Measurements from ENCODE around the gene ZNF595.
"Not testable (repeated sequence)": the region's sequence is repeated elsewhere in the genome, so short reads cannot be mapped to it uniquely, and the experiment has no call there.

The ZNF595 gene

DNA sequence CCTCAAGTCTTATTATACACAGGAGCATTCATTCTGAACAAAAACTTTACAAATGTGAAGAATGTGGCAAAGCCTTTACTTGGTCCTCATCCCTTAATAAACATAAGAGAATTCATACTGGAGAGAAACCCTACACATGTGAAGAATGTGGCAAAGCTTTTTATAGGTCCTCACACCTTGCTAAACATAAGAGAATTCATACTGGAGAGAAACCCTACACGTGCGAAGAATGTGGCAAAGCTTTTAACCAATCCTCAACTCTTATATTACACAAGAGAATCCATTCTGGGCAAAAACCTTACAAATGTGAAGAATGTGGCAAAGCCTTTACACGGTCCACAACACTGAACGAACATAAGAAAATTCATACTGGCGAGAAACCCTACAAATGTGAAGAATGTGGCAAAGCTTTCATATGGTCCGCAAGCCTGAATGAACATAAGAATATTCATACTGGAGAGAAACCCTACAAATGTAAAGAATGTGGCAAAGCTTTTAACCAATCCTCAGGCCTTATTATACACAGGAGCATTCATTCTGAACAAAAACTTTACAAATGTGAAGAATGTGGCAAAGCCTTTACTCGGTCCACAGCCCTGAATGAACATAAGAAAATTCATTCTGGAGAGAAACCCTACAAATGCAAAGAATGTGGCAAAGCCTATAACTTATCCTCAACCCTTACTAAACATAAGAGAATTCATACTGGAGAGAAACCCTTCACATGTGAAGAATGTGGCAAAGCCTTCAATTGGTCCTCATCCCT, 33.6 kb downstream of the ZNF595 start:
- DNase-seq, result not testable (repeated sequence)

DNA sequence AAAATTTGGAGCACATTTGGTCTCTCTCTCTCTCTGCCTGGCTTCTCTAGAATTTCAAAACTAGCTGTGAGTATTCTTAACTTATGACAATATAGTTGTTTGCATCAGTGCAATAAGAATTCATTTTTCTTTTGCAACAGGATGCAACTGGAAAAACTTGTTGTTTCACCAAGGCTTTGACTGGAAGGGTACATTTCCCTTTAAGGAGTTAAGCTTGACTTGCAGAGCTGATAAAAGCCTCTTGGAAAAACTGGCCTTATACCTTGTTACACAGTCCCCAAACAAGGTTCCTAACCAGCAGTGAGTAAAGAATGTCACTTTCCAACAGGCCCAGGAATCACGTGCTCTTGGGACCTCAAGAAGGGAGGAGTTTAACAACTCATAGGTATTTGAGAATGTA, 45.3 kb downstream of the ZNF595 start:
- DNase-seq, result no peak

DNA sequence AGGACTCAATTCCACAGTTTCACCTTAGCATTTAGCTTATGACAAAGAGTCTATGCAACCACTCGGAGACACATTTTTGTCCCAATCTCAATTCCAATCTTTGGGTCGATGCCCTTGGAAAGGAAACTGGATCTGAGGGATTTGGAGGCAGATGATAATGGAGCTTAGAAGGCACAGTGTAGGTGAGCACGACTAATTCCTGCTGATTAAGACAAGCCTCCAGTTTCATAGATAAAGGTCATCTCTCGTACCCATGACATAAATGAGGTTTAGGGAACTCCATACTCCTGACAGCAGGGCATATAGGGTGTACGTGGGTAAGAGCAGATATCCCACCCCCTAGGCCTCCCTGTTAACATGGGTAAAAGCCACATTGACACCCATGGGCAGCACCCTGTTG, 46.7 kb downstream of the ZNF595 start:
- DNase-seq, result no peak

DNA sequence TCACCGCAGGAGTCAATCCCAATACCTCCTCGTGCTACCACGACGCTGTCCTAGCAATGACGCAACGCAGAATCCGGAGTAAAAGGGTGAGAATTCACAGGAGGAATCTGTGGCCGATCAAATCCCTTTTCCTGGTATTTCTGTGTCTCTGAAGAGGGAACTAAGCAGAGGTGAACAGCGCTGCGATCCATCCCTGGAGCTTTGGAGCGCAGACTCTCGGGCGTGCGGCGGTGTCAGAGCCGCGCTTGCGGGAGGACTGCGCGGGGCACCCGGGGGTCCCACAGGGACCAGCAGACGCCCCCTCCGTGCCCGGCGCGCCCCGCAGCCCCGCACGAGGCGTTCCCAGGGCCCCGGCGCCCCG, 53.9 kb downstream of the ZNF595 start:
- DNase-seq, result no peak

DNA sequence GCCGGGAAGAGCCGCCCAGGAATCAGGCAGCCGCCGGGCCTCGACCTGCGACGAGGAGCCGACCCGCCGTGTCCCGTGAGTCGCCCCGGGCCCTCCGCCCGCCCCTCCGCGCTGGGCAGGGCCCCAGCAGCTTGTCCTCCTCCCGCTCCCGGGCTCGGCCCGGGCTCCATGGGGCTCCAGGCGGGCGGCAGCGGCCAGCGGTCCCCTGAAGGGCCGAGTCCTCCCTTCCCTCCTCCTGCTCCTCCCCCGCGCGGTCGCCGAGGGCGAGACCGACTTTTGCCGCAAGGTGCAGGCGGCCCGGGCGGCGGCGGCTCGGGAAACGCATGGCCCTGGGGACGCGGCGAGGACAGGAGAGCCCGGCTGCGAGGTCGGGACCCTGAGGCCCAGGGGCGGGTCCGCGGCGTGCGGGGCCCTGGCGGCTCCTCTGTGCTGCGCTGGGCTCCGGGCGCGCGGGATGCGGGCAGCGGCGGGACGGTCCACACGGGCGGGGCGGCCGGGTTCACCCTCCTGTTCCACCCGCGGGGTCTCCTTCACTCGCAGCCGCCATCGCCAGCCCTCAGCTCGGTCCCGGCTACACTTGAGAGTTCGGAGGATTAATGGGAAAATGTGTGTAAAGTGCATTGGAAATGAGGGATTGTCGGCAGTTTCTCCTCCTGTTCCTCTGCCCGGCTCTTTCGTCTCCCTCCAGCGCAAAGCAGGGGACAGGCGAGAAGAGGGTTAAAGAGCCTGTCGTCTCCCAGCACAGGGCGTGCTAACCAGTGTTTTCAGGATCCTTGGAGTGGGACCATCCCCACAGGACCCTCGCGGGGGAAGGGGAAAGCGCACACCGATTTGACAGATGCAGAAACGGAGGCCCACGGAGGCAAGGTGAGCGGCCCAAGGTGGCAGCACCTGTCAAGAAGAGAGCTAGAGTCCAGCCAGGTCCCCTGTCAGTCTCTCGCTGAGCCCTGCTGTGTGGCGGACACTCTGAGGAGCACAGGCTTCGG, 54.6 kb downstream of the ZNF595 start:
- no peak for DNase-seq

DNA sequence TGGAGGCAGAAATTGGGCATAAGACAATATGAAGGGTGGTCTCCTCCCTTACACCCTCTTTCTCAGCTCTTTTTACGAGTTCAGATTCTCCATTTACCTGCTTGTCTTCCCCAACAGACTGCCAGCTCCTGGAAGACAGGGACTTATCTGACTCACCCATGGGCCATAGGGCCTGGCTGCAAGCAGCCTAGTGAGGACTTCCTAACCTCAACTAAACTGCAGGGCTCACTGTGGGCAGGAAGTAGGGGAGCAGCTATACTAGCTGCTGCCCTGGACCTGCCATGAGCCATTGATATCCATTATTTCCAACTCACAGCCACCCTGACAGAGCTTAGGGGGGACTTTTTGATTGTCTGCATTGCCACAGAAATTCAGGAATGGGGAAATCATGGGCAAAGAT, 59.6 kb downstream of the ZNF595 start:
- DNase-seq, result no peak

DNA sequence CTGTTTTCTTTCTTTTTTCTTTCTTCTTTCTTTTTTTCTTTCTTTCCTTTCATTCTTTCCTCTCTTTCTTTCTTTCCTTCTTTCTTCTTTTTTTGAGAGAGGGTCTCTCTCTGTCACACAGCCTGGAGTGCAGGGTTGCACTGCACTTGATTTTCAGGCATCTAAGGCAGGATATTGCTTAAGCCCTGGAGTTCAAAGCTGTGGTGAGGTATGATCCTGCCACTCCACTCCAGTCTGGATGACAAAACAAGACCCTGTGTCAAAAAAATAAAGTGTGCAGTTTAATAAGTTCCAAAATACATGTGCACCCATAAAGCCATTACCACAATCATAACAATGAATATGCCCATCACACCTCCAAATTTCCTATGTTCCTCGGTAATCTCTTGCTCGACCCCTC, 60.6 kb downstream of the ZNF595 start:
- no peak for DNase-seq

DNA sequence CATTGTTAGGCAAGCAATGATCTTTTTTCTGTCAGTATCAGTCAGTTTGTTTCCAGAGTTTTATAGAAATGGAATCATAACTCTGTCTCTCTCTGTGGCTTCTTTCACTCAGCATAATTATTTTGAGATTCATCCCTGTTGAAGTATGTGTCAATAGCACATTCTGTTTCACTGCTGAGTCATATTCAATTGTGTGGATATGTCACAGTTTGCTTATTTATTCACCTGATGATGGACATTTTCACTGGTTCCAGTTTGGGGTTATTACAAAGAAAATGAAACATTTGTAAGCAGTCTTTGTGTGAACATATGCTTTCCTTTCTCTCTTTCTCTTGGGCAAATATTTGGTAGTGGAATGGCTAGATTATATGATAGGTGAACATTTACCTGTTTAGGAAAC, 61.0 kb downstream of the ZNF595 start:
- no peak for DNase-seq

DNA sequence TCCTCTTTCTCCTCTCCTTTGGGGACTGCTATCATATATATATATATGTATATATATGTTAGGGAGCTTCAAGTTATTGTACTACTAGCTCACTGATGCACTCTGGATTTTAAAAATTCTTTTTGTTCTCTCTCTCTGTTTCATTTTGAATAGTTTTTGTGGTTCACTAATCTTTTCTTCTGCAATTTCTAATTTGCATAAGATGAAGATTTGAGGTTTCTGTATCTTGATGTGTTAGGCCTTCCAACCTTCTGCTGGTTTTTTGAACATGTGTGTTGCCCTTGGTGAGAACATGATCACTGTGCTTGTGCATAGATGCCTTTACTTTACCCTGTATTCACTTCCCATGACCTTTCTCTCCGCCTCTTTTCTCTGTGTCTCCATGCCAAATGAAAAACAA, 63.4 kb downstream of the ZNF595 start:
- no peak for DNase-seq

DNA sequence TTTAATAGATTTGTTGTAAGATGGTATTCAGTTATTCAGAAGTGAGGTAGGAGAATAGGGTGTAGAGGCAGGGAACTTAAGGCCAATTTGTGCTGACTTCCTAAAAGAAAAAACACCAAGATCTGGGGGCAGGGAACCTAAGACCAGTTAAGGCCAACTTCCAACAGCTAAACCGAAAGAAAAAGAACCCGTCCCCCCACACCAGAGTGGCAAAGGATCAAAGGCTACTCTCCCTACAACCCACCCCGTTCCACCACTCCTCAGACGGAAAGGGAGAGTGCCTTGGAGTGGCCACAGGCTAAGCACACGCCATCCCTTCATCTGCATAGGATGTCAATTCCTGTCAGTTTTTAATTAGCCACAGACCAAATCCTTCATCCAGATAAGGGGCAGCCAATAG, 67.5 kb downstream of the ZNF595 start:
- DNase-seq, result no peak

DNA sequence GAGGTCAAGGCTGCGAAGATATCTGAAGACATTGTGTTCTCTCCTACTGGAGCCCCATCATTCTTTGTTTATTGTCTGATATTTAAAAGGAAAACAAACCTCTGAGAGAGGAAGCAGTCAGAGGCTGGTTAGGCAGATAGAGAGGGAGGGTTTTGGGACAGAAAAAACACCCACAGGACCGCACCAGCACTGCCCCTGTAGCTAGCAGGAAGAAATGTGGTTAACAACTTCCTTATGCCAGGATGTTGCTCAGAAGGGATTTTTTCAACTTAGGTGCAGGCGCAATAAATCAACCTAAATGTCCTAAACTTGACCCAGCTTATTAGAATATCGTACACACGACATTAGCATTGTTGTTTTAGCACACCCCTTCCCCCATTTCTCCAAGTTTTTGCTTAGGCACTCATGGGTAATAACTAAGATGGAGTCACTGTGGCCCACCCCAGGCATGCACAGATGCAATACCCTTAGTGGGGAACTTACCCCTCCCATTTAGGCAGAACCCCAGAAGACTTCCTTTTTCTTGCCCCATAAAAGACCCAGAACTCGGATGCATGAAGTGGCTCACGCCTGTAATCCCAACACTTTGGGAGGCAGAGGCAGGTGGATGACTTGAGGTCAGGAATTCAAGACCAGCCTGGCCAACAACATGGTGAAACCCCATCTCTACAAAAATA, 68.4 kb downstream of the ZNF595 start:
- DNase-seq, result peak; percentile 2 to 33

DNA sequence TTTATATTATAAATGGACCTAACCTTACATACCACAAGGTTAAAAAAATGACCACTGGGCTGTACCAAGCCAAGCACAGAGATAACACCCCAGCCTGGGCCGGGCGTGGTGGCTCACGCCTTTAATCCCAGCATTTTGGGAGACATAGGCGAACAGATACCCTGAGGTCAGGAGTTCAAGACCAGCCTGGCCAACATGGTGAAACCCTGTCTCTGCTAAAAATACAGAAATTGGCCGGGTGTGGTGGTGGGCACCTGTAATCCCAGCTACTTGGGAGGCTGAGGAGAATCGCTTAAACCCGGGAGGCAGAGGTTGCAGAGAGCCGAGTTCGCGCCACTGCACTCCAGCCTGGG, 70.8 kb downstream of the ZNF595 start:
- not testable (repeated sequence) for DNase-seq

DNA sequence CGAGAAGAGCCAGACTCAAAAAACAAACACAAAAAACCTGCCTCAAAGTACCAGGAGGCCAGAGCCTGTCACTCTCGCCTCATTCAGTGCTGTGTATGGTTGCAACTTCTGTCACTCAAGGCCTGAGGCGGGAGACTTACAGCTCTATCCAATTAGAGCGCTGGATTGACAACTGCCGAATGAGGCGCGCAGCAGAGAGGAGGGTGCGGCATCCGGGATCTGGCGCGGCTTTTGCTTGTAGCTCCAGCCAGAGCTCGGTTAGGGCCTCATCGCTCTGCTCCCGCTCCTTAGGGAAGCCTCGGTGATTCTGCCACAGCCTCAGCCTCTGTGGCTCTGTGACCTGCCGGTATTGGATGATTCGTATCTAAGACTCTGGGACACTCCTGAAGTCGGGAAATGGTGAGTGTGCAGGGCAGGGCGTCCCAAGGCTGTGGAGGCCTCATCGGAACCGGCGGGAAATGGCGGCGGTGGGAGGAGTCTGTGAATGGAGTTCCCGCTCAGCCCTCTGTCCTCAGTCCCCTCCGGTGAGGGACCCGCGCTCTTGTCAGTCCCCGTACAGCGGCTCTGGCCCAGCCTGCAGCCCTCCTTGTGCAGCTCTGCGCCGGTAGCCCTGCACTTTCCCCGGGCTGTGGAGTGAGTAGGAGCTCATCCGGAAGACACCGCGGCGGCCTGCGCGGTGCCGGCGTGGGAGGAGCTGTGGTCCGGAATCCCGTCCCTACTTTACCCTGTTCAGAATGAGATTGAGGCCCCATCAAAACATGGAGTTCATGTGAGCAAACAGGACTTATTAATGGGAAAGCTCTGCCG, 71.4 kb downstream of the ZNF595 start, which contains the start of gene ZNF718:
TSS of gene ZNF718 (plus strand) at position 227 of the 807 bp plus-strand sequence. CDS start at position 397, 170 bp downstream.
- peak; percentile 95 to 99 for DNase-seq

DNA sequence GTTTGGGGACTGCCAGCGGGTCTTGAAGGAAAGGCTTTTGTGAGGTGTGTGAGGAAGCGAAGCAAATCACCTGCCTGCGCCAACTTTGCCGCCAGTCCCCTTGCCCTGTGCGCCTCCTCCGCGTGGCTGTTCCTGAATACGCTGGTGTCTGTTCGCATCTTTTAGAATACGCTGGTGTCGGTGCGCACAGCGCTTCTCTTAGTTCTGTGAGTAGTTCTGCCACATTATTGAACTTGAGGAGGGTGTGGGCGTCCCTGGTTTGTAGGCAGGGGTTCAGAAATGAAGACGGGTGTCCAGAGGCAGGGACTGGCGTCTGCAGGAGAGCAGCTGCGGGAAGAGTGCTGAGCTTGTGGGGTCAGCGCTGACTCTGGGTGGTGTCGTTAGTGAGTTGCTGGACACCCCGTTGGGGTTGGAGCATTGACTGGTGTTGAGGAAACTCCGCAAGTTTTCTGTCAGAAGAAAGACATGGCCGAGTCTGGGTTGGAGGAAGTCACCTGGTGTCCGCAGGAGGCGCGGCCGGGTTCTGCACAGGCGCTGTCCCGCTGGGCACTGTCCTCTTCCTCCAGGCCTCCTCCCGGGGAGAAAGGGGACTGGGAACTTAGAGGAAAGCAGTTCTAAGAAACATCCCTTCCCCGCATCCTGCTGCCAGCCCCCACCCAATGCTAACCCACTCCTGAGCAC, 72.1 kb downstream of the ZNF595 start:
- DNase-seq, result peak; percentile 25 to 47

DNA sequence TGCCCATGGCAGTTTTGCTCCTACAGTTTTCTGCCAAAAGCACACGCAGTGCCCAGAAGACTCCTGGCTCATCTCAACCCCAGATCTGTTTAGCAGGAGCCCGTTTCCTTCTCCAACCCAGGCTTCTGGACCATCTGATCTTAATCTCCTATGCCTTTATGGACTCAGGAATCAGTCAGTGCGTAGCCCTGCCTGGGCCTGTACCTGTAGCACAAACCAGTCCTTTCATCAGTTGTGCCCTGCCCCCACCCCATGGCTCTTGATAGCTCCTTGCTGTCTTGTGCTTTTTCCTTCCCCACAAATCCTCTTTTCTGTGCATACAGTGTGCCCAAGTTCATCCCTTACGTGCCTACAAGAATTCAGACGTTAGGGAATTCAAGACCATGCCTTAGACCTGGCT, 72.7 kb downstream of the ZNF595 start:
- no peak for DNase-seq

DNA sequence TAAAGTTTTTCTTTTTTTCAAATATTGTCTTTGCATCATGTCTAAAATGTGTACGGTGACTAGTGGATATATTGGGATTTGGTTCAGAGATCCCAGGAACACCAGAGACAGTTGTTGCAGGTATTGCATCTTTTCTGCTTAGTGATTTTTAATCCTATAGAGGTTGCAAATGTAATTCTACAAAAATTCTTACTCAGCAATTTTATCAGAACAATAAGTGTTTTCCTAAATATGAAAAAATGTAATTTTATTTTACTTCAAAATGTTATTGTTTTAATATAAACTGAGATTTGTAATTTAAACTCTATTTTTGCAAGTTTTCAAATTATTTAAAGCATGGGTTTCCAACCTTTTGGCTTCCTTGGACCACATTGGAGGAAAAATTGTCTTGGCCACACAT, 79.4 kb downstream of the ZNF595 start:
- DNase-seq, result no peak
